Measurements from ENCODE around the gene DCC. TPM values are rescaled to one million over a fixed set of nuclear protein-coding genes. Genes with fewer than 3 reads are reported as not detected.
"Not testable (repeated sequence)": the region's sequence is repeated elsewhere in the genome, so short reads cannot be mapped to it uniquely, and the experiment has no call there.

DCC gene
- polyA plus RNA-seq, 1 experiment, result 0.15 TPM

DNA sequence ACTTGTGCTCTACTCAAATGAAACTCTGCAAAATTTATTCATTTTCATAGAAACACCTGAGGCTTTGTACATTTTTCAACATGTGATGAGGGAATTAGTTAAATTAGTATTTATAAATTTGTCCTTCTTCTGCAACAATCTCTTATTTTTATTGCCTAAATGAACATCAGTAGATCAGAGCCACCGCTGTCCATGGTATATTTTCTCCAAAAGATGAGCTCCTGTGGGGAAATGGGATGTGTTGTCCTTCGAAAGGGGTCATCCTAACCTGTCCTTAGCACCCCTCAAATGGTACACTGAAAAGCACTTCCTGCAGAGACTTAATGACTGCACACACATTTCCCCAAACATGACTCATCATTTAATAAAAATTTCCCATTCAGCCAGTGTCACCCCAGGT lies 1169.9 kb downstream of the DCC start:
- ChIA-PET POLR2A (no interaction called here), CTCF (no interaction called here)
- TF ChIP-seq, protein P1, sequence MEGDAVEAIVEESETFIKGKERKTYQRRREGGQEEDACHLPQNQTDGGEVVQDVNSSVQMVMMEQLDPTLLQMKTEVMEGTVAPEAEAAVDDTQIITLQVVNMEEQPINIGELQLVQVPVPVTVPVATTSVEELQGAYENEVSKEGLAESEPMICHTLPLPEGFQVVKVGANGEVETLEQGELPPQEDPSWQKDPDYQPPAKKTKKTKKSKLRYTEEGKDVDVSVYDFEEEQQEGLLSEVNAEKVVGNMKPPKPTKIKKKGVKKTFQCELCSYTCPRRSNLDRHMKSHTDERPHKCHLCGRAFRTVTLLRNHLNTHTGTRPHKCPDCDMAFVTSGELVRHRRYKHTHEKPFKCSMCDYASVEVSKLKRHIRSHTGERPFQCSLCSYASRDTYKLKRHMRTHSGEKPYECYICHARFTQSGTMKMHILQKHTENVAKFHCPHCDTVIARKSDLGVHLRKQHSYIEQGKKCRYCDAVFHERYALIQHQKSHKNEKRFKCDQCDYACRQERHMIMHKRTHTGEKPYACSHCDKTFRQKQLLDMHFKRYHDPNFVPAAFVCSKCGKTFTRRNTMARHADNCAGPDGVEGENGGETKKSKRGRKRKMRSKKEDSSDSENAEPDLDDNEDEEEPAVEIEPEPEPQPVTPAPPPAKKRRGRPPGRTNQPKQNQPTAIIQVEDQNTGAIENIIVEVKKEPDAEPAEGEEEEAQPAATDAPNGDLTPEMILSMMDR (IDR thresholded peaks at IDR 0.05; ENCODE audit: insufficient read depth, low read depth, low read length), result no peak
- no peak overlapping the region for H3K4me3 ChIP-seq (ENCODE audit: low read depth, low read length)
- H3K27me3 ChIP-seq (ENCODE audit: control insufficient read depth, insufficient read depth, low read length), result no peaks in the 10 kb centered on the region
- H3K36me3 ChIP-seq (ENCODE audit: control insufficient read depth, insufficient read depth, low read length), result no peaks in the 10 kb centered on the region
- DNase-seq (ENCODE audit: low read depth), result no peak

- H3K27me3 ChIP-seq (ENCODE audit: control insufficient read depth, insufficient read depth, low read length); CTCF ChIA-PET; POLR2A ChIA-PET; H3K36me3 ChIP-seq (ENCODE audit: control insufficient read depth, insufficient read depth, low read length); DNase-seq (ENCODE audit: low read depth); H3K4me3 ChIP-seq (ENCODE audit: low read depth, low read length): not testable (repeated sequence)
Observed at GRCh38 chr18:53511725-53512124, 1171.7 kb downstream of the DCC start.

GRCh38 chr18:53521068-53521467 lies 1181.1 kb downstream of the DCC start:
- Histone ChIP-seq H3K4me3 (ENCODE audit: low read depth, low read length) (no peak overlapping the region), H3K36me3 (ENCODE audit: control insufficient read depth, insufficient read depth, low read length) (no peaks in the 10 kb centered on the region), H3K27me3 (ENCODE audit: control insufficient read depth, insufficient read depth, low read length) (no peaks in the 10 kb centered on the region)
- TF ChIP-seq, protein P1 (IDR thresholded peaks at IDR 0.05; ENCODE audit: insufficient read depth, low read depth, low read length), result no peak
- ChIA-PET POLR2A (no interaction called here), CTCF (no interaction called here)
- no peak for DNase-seq (ENCODE audit: low read depth)

DNA sequence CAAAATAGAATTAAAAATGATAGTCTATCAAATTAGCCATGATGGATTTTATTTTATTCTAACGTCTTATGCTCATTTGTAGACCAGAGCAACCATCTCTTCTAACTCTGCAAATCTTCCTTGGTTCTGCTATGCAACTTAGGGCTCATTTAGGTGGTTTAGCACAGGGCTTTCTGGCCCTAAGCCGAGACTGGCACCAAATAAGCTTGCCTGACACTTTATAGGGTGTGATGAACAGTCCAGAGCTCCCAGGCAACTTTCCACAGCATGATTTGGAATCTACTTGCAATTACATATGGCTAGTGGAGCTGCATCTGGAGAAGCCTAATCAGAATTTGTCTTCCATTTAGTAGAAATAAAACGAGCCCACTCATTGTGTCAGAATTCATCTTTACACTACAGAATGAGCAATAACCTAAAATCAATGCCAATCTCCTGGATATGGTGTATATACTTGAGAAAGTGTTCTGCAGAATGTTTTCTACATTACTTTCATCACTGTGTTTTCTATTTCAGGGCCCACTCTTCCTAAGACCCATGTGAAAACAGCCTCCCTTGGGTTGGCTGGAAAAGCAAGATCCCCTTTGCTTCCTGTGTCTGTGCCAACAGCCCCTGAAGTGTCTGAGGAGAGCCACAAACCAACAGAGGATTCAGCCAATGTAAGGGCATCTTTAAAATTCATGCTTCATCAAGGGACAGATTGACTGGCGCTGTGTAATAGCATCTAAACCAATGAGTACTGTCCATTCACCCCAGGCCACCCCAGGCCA lies 1186.3 kb downstream of the DCC start:
- no peak for DNase-seq (ENCODE audit: low read depth)
- Histone ChIP-seq H3K36me3 (ENCODE audit: control insufficient read depth, insufficient read depth, low read length) (no peaks in the 10 kb centered on the region), H3K4me3 (ENCODE audit: low read depth, low read length) (no peak overlapping the region), H3K27me3 (ENCODE audit: control insufficient read depth, insufficient read depth, low read length) (no peaks in the 10 kb centered on the region)
- TF ChIP-seq, protein P1 (IDR thresholded peaks at IDR 0.05; ENCODE audit: insufficient read depth, low read depth, low read length), result no peak
- CTCF ChIA-PET, result no interaction called here
- POLR2A ChIA-PET, result no interaction called here

GRCh38 chr18:53527365-53527764 lies 1187.4 kb downstream of the DCC start:
- ChIA-PET POLR2A (no interaction called here), CTCF (no interaction called here)
- H3K27me3 ChIP-seq (ENCODE audit: control insufficient read depth, insufficient read depth, low read length), result no peaks in the 10 kb centered on the region
- no peaks in the 10 kb centered on the region for H3K36me3 ChIP-seq (ENCODE audit: control insufficient read depth, insufficient read depth, low read length)
- no peak overlapping the region for H3K4me3 ChIP-seq (ENCODE audit: low read depth, low read length)
- DNase-seq (ENCODE audit: low read depth), result no peak
- TF ChIP-seq, protein P1 (IDR thresholded peaks at IDR 0.05; ENCODE audit: insufficient read depth, low read depth, low read length), result no peak

DNA sequence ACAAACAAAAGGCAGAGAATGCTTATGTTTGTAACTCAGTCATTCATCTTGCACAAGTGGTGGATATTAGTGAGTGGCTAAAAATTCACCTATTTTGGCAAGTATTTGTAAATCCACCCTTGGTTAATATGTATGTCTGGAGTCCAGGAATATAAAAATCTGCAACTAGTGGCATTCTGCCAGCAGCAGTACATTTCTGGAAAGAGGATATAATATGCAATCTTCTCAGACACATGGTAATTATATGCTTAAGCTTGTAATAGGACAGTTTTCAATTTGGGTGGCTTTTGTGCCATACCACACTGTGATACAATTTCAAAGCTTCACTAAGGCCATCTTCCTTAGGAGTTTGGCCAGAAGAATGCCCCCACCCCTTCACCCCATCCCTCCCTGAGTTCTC lies 1191.2 kb downstream of the DCC start:
- DNase-seq (ENCODE audit: low read depth), result no peak
- Histone ChIP-seq H3K27me3 (ENCODE audit: control insufficient read depth, insufficient read depth, low read length) (no peaks in the 10 kb centered on the region), H3K4me3 (ENCODE audit: low read depth, low read length) (no peak overlapping the region), H3K36me3 (ENCODE audit: control insufficient read depth, insufficient read depth, low read length) (no peaks in the 10 kb centered on the region)
- ChIA-PET CTCF (interaction anchor here (2.0 kb wide), 1 partner anchor 12 kb away, joined by 4 read pairs; no protein-coding TSS in a partner anchor), POLR2A (no interaction called here)
- TF ChIP-seq, protein P1 (IDR thresholded peaks at IDR 0.05; ENCODE audit: insufficient read depth, low read depth, low read length), result no peak
